Activated CD8-positive, alpha-beta T cell treated with anti-CD3 and anti-CD28 coated beads, Interleukin-2, amount 10 ng/mL, durations not matched to agents 7 days and 5 days (primary cell): ENCODE measurements around the gene HSP90B1. TPM values are rescaled to one million over a fixed set of nuclear protein-coding genes. Genes with fewer than 3 reads are reported as not detected.

Source experiments
- ATAC-seq: fragments of 150-1000 bp; cut with Tn5 transposase; one replicate; pipeline ENCODE4 v1.10.0; 2021; ENCODE audit warnings: moderate library complexity
- CTCF ChIA-PET: fragments of 350-600 bp; sonication (Branson Sonifier 250); formaldehyde crosslinking; loops from one replicate; lab custom pipeline; 2021; ENCODE audit warnings: antibody characterized with exemption; lab: Charles Lee
- POLR2A ChIA-PET: fragments of 350-600 bp; sonication (Branson Sonifier 250); formaldehyde crosslinking; loops from one replicate; lab custom pipeline; 2021; ENCODE audit warnings: antibody characterized with exemption; lab: Charles Lee
- DNase-seq: peaks from one replicate; pipeline ENCODE4 v3.0.0-alpha.2; 2020
- H3K27ac Mint-ChIP-seq: one replicate; pipeline ENCODE4 v1.8.0; 2021; ENCODE audit warnings: mild to moderate bottlenecking, mixed read lengths
- H3K27me3 Mint-ChIP-seq: one replicate; pipeline ENCODE4 v1.8.0; 2021; ENCODE audit warnings: low read depth, mixed read lengths
- H3K36me3 Mint-ChIP-seq: one replicate; pipeline ENCODE4 v1.8.0; 2021; ENCODE audit warnings: low read depth, mixed read lengths
- H3K4me1 Mint-ChIP-seq: one replicate; pipeline ENCODE4 v1.8.0; 2021; ENCODE audit warnings: low read depth, mixed read lengths
- H3K4me3 Mint-ChIP-seq: one replicate; pipeline ENCODE4 v1.8.0; 2021; ENCODE audit warnings: mild to moderate bottlenecking, mixed read lengths
- H3K9me3 Mint-ChIP-seq: one replicate; pipeline ENCODE4 v1.8.0; 2022; ENCODE audit warnings: mixed read lengths; ENCODE audit not compliant: insufficient read depth
- total RNA-seq, 2 experiments: library from RNA; stranded (reverse); gene quantifications; one replicate each; pipeline ENCODE4 v1.2.3, GENCODE V29; 2021

Gene HSP90B1
- 100 to 1,000 TPM; 336 to 343 TPM for total RNA-seq

DNA sequence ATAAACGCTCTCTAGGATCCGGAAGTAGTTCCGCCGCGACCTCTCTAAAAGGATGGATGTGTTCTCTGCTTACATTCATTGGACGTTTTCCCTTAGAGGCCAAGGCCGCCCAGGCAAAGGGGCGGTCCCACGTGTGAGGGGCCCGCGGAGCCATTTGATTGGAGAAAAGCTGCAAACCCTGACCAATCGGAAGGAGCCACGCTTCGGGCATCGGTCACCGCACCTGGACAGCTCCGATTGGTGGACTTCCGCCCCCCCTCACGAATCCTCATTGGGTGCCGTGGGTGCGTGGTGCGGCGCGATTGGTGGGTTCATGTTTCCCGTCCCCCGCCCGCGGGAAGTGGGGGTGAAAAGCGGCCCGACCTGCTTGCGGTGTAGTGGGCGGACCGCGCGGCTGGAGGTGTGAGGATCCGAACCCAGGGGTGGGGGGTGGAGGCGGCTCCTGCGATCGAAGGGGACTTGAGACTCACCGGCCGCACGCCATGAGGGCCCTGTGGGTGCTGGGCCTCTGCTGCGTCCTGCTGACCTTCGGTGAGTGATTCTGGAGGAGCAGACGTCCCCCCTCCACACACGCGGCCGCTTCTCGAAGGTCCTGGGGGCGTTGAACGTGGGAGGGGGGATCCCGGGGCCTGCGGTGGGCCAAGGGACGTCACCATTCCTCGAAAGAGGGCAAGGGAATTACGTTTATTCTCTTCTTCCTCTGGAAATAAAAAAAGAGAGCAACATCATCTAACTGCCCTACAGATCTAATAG lies at the start of gene HSP90B1:
HSP90B1 (plus strand) TSS at position 377 of the 753 bp plus-strand sequence; CDS start at position 483, 106 bp downstream.
- H3K9me3 Mint-ChIP-seq = no peaks in the 10 kb centered on the region
- peak within 1 kb of the TSS; percentile 99 for H3K27ac Mint-ChIP-seq
- POLR2A ChIA-PET = interaction anchor here (0.5 to 4.5 kb wide), 24 partner anchors 10 to 1179 kb away, joined by 3 to 60 read pairs (median 4); partner anchors contain the start of genes HCFC2, NFYB, NT5DC3 and TDG
- peaks cover 52% of the 10 kb centered on the region for H3K4me1 Mint-ChIP-seq
- DNase-seq (peak; percentile 100), ATAC-seq (peak; percentile 82)
- CTCF ChIA-PET = interaction anchor here (0.8 to 2.3 kb wide), 6 partner anchors 9 to 36 kb away, joined by 3 to 13 read pairs (median 3); partner anchors contain the start of gene TDG
- peaks cover 2% of the 10 kb centered on the region for H3K27me3 Mint-ChIP-seq
- peaks cover 52% of the 10 kb centered on the region for H3K36me3 Mint-ChIP-seq
- peak within 1 kb of the TSS; percentile 82 for H3K4me3 Mint-ChIP-seq

DNA sequence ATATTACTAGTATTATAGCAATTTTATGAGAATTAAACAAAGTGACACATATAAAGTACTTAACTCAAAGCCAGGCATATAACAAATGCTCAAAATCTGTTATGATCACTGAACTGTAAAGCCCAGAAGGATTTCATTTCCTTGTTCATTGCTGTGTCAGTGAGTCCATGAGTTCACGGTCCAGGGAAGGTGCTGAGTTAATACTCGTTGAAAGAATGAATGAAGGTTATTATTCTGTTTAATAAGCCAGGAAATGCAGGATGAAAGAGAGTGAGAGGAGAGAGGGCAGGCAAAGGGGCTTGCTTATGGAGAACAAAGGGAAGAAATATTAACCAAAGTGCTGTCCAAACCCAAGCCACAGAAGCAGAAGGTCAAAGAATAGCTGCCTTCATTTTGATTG lies 48.9 kb upstream of the HSP90B1 start:
- DNase-seq = no peak
- POLR2A ChIA-PET = no interaction called here
- Mint-ChIP-seq H3K4me3 (no peak overlapping the region), H3K27me3 (no peaks in the 10 kb centered on the region), H3K4me1 (peaks cover 41% of the 10 kb centered on the region), H3K9me3 (no peaks in the 10 kb centered on the region), H3K27ac (no peak overlapping the region), H3K36me3 (no peaks in the 10 kb centered on the region)
- CTCF ChIA-PET = interaction anchor here (0.8 to 3.5 kb wide), 3 partner anchors 216 to 407 kb away, joined by 3 to 51 read pairs (median 3); no protein-coding TSS in a partner anchor
- ATAC-seq = no peak

DNA sequence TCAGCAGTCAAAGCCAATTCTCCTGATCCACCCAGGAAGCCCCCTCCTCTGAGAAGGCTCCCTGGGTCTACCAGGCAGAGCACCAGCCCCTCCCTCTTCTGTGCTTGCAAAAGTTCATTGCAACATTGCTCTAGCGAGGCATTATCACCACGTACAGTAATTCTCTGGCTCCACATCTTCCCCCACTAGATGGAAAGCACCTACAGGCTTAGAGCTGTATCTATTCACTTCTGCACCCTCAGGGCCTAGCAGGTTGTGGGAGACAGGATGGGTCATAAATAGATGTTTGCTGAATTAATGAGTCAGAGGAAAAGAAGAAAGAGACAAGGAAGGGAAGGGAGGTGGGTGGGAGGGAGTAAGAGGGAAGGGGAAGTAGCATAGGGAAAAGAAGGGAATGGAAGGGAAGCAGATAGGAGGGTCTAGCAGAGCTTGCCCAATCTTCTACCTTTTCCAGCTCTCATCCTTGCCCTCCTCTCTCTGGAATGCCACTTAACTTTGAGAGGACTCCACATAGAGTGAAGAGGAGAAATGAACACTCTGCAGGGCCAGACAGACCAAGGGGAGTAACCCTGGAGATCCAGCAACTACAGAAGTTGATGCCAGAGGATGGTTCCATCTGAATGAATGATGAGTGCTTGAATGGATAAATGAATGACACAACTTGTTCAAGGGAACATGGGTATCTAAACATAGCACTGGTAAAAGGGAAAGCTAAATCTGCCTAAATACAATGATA lies 47.2 kb upstream of the HSP90B1 start:
- Mint-ChIP-seq H3K4me1 (peaks cover 40% of the 10 kb centered on the region), H3K36me3 (no peaks in the 10 kb centered on the region), H3K4me3 (no peak overlapping the region), H3K27ac (no peak overlapping the region), H3K27me3 (no peaks in the 10 kb centered on the region), H3K9me3 (no peaks in the 10 kb centered on the region)
- DNase-seq (no peak), ATAC-seq (no peak)
- CTCF ChIA-PET = interaction anchor here (0.7 to 3.5 kb wide), 7 partner anchors 32 to 227 kb away, joined by 3 to 51 read pairs (median 6); no protein-coding TSS in a partner anchor
- POLR2A ChIA-PET = interaction anchor here (1.5 kb wide), 1 partner anchor 47 kb away, joined by 4 read pairs; the partner anchor contains the start of gene HSP90B1

DNA sequence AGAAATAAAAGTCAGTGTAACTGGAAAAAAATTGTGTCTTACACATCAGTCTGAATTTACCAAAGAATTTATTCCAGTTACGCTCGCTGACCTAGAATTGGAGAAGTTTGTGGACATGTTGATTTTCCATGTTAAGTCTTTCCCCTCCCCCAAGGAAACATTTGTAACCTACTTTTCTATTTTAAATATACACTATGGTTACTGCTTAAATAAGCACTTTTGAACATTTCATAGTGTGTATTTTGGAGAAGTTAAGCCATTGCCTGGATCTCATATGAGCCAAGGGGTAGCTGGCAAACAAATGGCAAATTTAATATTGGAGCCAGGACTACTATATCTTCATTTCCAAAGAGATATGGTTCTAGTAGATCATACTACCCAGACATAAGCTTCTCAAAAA lies 46.3 kb upstream of the HSP90B1 start:
- Mint-ChIP-seq H3K4me1 (peaks cover 34% of the 10 kb centered on the region), H3K36me3 (no peaks in the 10 kb centered on the region), H3K27ac (no peak overlapping the region), H3K27me3 (no peaks in the 10 kb centered on the region), H3K4me3 (no peak overlapping the region), H3K9me3 (no peaks in the 10 kb centered on the region)
- no peak for ATAC-seq
- ChIA-PET CTCF (interaction anchor here (0.7 to 3.5 kb wide), 28 partner anchors 11 to 226 kb away, joined by 3 to 51 read pairs (median 4); partner anchors contain the start of genes NT5DC3 and TDG), POLR2A (interaction anchor here (0.8 to 1.5 kb wide), 2 partner anchors 46 to 81 kb away, joined by 3 to 4 read pairs; partner anchors contain the start of gene HSP90B1)
- no peak for DNase-seq

DNA sequence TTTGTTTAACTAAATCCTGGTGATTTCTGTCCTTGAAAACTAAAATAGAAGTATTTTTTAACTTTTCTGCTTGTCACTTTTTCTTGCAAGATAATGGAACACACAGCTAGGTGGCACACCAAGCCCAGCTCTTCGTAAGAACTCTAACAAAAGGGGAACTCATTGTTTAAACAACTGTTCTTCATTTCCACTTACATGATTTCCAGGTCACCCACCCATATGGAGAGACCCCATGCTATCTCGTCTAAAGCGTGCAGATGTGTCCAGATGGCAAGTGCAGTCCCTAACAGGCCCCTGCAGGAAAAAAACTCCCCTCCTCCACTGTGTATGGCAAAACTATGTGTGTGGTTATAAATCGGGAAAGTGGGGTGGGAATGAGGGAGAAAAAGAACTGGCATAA lies 45.9 kb upstream of the HSP90B1 start:
- Mint-ChIP-seq H3K27ac (no peak overlapping the region), H3K4me3 (no peak overlapping the region), H3K36me3 (no peaks in the 10 kb centered on the region), H3K4me1 (peaks cover 30% of the 10 kb centered on the region), H3K27me3 (no peaks in the 10 kb centered on the region), H3K9me3 (no peaks in the 10 kb centered on the region)
- ATAC-seq (no peak), DNase-seq (peak; percentile 50)
- CTCF ChIA-PET = interaction anchor here (0.7 to 3.5 kb wide), 28 partner anchors 10 to 226 kb away, joined by 3 to 51 read pairs (median 4); partner anchors contain the start of genes NT5DC3 and TDG
- POLR2A ChIA-PET = interaction anchor here (0.8 kb wide), 1 partner anchor 80 kb away, joined by 3 read pairs; no protein-coding TSS in a partner anchor

DNA sequence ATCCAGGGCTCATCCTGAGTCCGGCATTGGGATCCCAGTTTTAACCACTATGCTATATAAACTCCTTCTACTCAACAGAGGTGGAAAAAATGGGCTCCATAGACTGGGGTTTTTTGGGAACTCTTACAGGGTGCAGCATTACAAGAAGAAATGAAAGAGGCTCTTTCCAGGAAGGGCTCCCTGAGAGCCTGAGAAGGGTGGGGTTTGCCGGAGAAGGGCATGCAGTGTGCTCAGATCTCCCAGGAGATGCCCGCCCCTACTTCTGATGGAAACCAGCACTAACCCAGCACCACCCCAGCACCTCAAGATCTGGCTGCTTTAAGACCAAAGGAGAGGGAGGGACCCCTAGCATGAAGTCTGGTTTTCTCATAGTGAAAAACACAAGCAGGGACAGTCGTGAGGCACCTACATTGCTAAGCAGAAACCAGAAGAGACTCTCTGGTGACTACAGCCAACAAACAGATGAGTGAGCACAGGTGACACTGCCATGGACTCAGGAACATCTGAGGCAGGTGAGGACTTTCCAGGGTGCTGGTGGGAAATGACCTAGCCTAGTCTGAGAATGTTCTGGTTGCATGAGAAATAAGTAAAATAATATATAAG lies 43.9 kb upstream of the HSP90B1 start:
- H3K9me3 Mint-ChIP-seq = no peaks in the 10 kb centered on the region
- H3K4me3 Mint-ChIP-seq = no peak overlapping the region
- ATAC-seq (no peak), DNase-seq (no peak)
- peaks cover 17% of the 10 kb centered on the region for H3K4me1 Mint-ChIP-seq
- H3K27ac Mint-ChIP-seq = no peak overlapping the region
- H3K27me3 Mint-ChIP-seq = no peaks in the 10 kb centered on the region
- H3K36me3 Mint-ChIP-seq = no peaks in the 10 kb centered on the region
- CTCF ChIA-PET = interaction anchor here (1.0 kb wide), 1 partner anchor 80 kb away, joined by 3 read pairs; no protein-coding TSS in a partner anchor
- POLR2A ChIA-PET = no interaction called here

DNA sequence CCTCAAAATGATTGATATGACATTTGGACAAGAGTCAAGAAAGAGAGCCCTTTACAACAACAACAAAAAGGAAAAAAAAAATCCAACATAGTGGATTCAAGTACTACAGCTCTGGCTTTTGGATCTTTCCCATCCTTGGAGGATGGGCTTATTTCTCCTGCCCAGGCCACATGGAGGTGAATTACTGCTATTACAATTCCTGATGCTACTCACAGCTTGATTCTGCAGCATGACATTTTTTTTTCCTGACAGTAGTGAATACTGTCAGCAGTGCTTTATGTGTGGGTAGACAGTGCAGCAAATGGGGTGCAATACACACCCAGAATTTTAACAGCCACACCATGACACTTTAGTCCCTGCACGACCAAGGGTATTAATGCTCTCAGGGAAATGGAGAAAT lies 42.5 kb upstream of the HSP90B1 start:
- H3K27ac Mint-ChIP-seq = no peak overlapping the region
- no peaks in the 10 kb centered on the region for H3K36me3 Mint-ChIP-seq
- no peak overlapping the region for H3K4me3 Mint-ChIP-seq
- DNase-seq (no peak), ATAC-seq (no peak)
- H3K4me1 Mint-ChIP-seq = peaks cover 12% of the 10 kb centered on the region
- CTCF ChIA-PET = interaction anchor here (0.6 to 3.5 kb wide), 3 partner anchors 9 to 221 kb away, joined by 3 to 18 read pairs (median 3); no protein-coding TSS in a partner anchor
- no peaks in the 10 kb centered on the region for H3K9me3 Mint-ChIP-seq
- POLR2A ChIA-PET = interaction anchor here (1.0 kb wide), 1 partner anchor 69 kb away, joined by 3 read pairs; no protein-coding TSS in a partner anchor
- H3K27me3 Mint-ChIP-seq = no peaks in the 10 kb centered on the region

DNA sequence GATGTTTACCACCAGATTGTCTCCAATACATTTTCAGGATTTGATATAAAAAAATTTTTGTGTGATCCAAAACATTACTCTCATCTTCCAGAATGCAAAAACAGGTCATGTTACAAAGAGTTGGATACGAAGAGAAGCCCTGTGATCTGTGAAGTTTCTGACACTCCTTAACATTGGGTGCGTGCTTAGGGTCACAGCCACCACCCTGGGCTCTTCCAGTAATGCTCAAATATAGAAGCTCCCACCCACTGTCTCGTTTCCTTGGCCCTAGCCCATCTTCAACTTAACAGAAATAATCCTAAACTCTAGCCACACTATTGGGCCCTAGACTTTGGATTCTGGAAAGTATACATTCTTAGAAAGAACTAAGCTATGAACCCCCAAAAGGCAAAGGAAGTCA lies 32.9 kb upstream of the HSP90B1 start:
- POLR2A ChIA-PET = no interaction called here
- peaks cover 16% of the 10 kb centered on the region for H3K4me1 Mint-ChIP-seq
- no peak overlapping the region for H3K27ac Mint-ChIP-seq
- H3K4me3 Mint-ChIP-seq = no peak overlapping the region
- no peaks in the 10 kb centered on the region for H3K27me3 Mint-ChIP-seq
- ATAC-seq (no peak), DNase-seq (no peak)
- H3K36me3 Mint-ChIP-seq = no peaks in the 10 kb centered on the region
- H3K9me3 Mint-ChIP-seq = no peaks in the 10 kb centered on the region
- CTCF ChIA-PET = interaction anchor here (1.0 kb wide), 1 partner anchor 31 kb away, joined by 3 read pairs; no protein-coding TSS in a partner anchor

DNA sequence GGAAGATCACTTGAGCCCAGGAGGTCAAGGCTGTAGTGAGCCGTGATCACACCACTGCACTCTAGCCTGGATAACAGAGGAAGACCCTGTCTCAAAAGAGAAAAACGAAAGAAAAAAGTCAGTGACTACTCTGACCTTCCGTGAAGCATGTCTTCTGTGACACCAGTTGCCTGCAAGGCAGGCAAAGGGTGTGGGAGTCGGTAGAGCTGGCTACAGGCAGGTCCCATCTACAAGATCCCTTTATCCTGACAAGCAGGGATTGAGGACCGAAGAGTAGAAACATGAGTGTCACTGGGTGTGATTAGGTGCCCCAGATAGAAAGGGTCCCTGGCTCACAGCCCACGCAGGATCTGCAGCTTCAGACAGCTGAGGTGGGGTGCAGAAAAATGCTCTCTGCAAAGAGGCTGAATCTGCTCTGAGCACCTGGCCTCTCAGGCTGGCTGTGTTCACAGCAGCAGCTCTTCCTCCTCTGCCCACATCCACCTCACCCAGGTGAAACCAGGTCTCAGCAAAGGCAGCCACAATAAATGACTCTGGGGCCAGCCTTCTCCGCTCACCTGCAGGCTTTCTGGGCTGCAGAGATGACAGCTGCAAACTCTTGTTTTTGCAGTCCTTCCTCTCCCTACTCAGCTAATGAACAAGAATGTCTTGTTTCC lies 28.6 kb upstream of the HSP90B1 start:
- DNase-seq (peak; percentile 47), ATAC-seq (peak; percentile 76)
- peak overlapping the region; percentile 14 for H3K27ac Mint-ChIP-seq
- peak overlapping the region; percentile 17 for H3K4me3 Mint-ChIP-seq
- no peaks in the 10 kb centered on the region for H3K27me3 Mint-ChIP-seq
- H3K9me3 Mint-ChIP-seq = no peaks in the 10 kb centered on the region
- CTCF ChIA-PET = interaction anchor here (0.9 to 2.3 kb wide), 8 partner anchors 12 to 208 kb away, joined by 3 to 11 read pairs (median 4); no protein-coding TSS in a partner anchor
- POLR2A ChIA-PET = interaction anchor here (0.6 to 3.6 kb wide), 6 partner anchors 23 to 236 kb away, joined by 3 to 17 read pairs (median 3); partner anchors contain the start of genes HSP90B1, NFYB and TDG
- no peaks in the 10 kb centered on the region for H3K36me3 Mint-ChIP-seq
- peaks cover 25% of the 10 kb centered on the region for H3K4me1 Mint-ChIP-seq

DNA sequence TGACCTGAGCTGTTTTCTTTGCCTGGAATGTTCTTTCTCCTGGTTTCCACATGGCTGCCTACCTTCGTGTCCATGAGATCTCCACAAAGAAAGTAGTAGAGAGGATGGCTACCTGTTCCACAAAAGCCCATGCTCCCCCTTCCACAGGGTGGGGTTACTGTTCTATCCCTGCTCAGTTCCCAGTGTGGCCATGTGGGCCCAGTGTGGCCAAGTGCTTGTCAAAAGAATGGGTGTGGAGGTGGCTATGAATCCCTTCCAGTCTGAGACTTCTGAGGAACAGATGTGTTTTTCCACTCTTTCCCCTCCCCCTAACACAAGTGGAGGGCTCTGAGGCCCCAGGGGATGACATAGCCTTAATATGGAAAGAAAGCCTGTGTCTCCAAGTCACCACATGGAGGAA lies 26.2 kb upstream of the HSP90B1 start:
- POLR2A ChIA-PET = no interaction called here
- no peaks in the 10 kb centered on the region for H3K36me3 Mint-ChIP-seq
- no peak for DNase-seq
- CTCF ChIA-PET = interaction anchor here (1.1 to 2.3 kb wide), 3 partner anchors 11 to 24 kb away, joined by 3 to 11 read pairs (median 10); no protein-coding TSS in a partner anchor
- H3K4me3 Mint-ChIP-seq = no peak overlapping the region
- no peaks in the 10 kb centered on the region for H3K9me3 Mint-ChIP-seq
- H3K27me3 Mint-ChIP-seq = no peaks in the 10 kb centered on the region
- no peak for ATAC-seq
- peaks cover 28% of the 10 kb centered on the region for H3K4me1 Mint-ChIP-seq
- H3K27ac Mint-ChIP-seq = no peak overlapping the region
